GM12878 (cell line): ENCODE results near the gene UQCR11. TPM values are rescaled to one million over a fixed set of nuclear protein-coding genes. Genes with fewer than 3 reads are reported as not detected.

Experiments used
- ATAC-seq: fragments of 200-7000 bp; cut with Tn5 transposase; 3 replicates; pipeline ENCODE4 v1.9.1; 2020; ENCODE audit warnings: mild to moderate bottlenecking, moderate library complexity
- BruUV-seq: library from RNA; stranded (reverse); fragments of 400-500 nt; replicated peaks from 2 replicates; lab custom pipeline; 2021; lab: Mats Ljungman, UMichigan
- CTCF ChIA-PET: fragments of 300-600 bp; sonication (Branson Sonifier 250); formaldehyde crosslinking; extraction: SDS; loops from one replicate; lab custom pipeline; 2021; ENCODE audit warnings: inconsistent platforms; lab: Yijun Ruan, JAX
- POLR2A ChIA-PET: fragments of 350-600 bp; formaldehyde crosslinking; extraction: SDS; loops from one replicate; lab custom pipeline; 2021; ENCODE audit warnings: inconsistent platforms; lab: Charles Lee
- RAD21 ChIA-PET: fragments of 300-600 bp; sonication (Branson Sonifier 250); formaldehyde crosslinking; loops from one replicate; lab custom pipeline; 2023; ENCODE audit warnings: antibody characterized with exemption; ENCODE audit not compliant: unreplicated experiment; lab: Charles Lee
- SMC1A ChIA-PET: fragments of 300-600 bp; sonication (Branson Sonifier 250); formaldehyde crosslinking; loops from one replicate; lab custom pipeline; 2023; ENCODE audit not compliant: unreplicated experiment, uncharacterized antibody; lab: Charles Lee
- DNase-seq: peaks from one replicate; pipeline ENCODE4 v3.0.0-alpha.2; 2011; ENCODE audit warnings: low read depth, low spot score
- FAIRE-seq: peaks from 3 replicates; lab custom pipeline; 2011; peaks lifted over from hg19 to GRCh38; lab: Jason Lieb, UNC
- H2AFZ ChIP-seq: 2 replicates; pipeline ENCODE4 v1.6.0; 2011; ENCODE audit warnings: low read depth, low read length, control low read depth; ENCODE audit not compliant: control insufficient read depth
- H3K27ac ChIP-seq: 2 replicates; pipeline ENCODE4 v1.5.1; 2011; ENCODE audit warnings: control low read depth; ENCODE audit not compliant: control insufficient read depth, insufficient read depth
- H3K27me3 ChIP-seq, 2 experiments: replicated peaks in 1 of 2; 2 replicates each; pipeline versions ENCODE4 v1.6.0 to v1.6.1; 2011; ENCODE audit warnings: low read length in 1 of 2; ENCODE audit not compliant: control insufficient read depth in 2 of 2, insufficient read depth in 2 of 2
- H3K36me3 ChIP-seq, 2 experiments: 2 replicates each; pipeline ENCODE4 v1.5.1; 2011; ENCODE audit warnings: low read length in 1 of 2; ENCODE audit not compliant: control insufficient read depth in 2 of 2, insufficient read depth in 2 of 2
- H3K4me1 ChIP-seq: 2 replicates; pipeline ENCODE4 v1.6.1; 2011; ENCODE audit warnings: mild to moderate bottlenecking, low read length, moderate library complexity, mixed read lengths; ENCODE audit not compliant: control insufficient read depth, insufficient read depth
- H3K4me2 ChIP-seq: 2 replicates; pipeline ENCODE4 v1.6.0; 2011; ENCODE audit warnings: control low read depth; ENCODE audit not compliant: control insufficient read depth, insufficient read depth
- H3K4me3 ChIP-seq: fragments of 200-600 bp; sonication (generic); 2 replicates; pipeline ENCODE4 v1.5.1; 2016
- H3K79me2 ChIP-seq: 2 replicates; pipeline ENCODE4 v1.6.0; 2011; ENCODE audit warnings: low read length; ENCODE audit not compliant: control insufficient read depth, insufficient read depth
- H3K9ac ChIP-seq: 2 replicates; pipeline ENCODE4 v1.8.0; 2011; ENCODE audit warnings: low read length, control low read depth, mixed read lengths; ENCODE audit not compliant: control insufficient read depth, insufficient read depth
- H3K9me3 ChIP-seq: replicated peaks from 3 replicates; pipeline ENCODE4 v1.5.1; 2011; ENCODE audit warnings: mild to moderate bottlenecking, low read length; ENCODE audit not compliant: control insufficient read depth, insufficient read depth
- H4K20me1 ChIP-seq: 2 replicates; pipeline ENCODE4 v1.6.0; 2011; ENCODE audit not compliant: control insufficient read depth, insufficient read depth
- BCL11A ChIP-seq: IDR thresholded peaks from 2 replicates; pipeline ENCODE4 v1.6.1; 2011; ENCODE audit warnings: low read depth, low read length
- FOS ChIP-seq: IDR thresholded peaks from 3 replicates; pipeline ENCODE4 v1.6.1; 2011; ENCODE audit warnings: borderline replicate concordance; ENCODE audit not compliant: insufficient read length; ENCODE audit errors: extremely low read depth
- GABPA ChIP-seq: IDR thresholded peaks from 2 replicates; pipeline ENCODE4 v1.6.1; 2014; ENCODE audit warnings: antibody characterized with exemption, low read depth, mild to moderate bottlenecking, inconsistent platforms
- HDAC6 ChIP-seq: fragments of 200-600 bp; sonication (generic); IDR thresholded peaks from one replicate; pipeline ENCODE4 v1.8.0; 2017; ENCODE audit warnings: antibody characterized with exemption; ENCODE audit not compliant: unreplicated experiment
- NR2C2 ChIP-seq: IDR thresholded peaks from 2 replicates; pipeline ENCODE4 v1.6.1; 2011; ENCODE audit warnings: borderline replicate concordance, low read depth; ENCODE audit not compliant: control insufficient read depth, insufficient read length
- POLR2A ChIP-seq: IDR thresholded peaks from 2 replicates; pipeline ENCODE4 v1.6.1; 2011; ENCODE audit warnings: low read depth, mild to moderate bottlenecking, low read length
- ZNF384 ChIP-seq: IDR thresholded peaks from 2 replicates; pipeline ENCODE4 v1.6.1; 2012; ENCODE audit warnings: low read depth, mild to moderate bottlenecking, low read length, improper control_type of control experiment, borderline replicate concordance
- WGBS: methylation state at CpG from one replicate; pipeline ENCODE4 v1.1.6; 2016; ENCODE audit warnings: low lambda C conversion rate; ENCODE audit not compliant: insufficient replicate concordance, insufficient coverage; ENCODE audit errors: missing lambda C conversion rate; 5-methylcytosine and 5-hydroxymethylcytosine counted together
- in situ Hi-C: fragments of 300-500 bp; cut with MboI; formaldehyde crosslinking; loops from 9 replicates; pipeline ENCODE4 v1.14.3; 2018; ENCODE audit warnings: mixed read lengths
- intact Hi-C: fragments of 100-400 bp; cut with micrococcal nuclease; formaldehyde crosslinking; loops from one replicate; pipeline ENCODE4 v1.14.2; 2022; ENCODE audit not compliant: unreplicated experiment
- polyA plus RNA-seq, 11 experiments: library from polyadenylated mRNA; depleted of rRNA in 4 of 11; unstranded in 6 of 11; stranded (reverse) in 5 of 11; fragments of >200 nt; fragmentation: Nextera tagmentation in 4 of 11; fragmentation: Illumina TruSeq in 1 of 11; extraction: Ambion mirVana in 4 of 11; extraction: Trizol in 1 of 11; gene quantifications; 1 replicate in 1 of 11; 2 replicates in 10 of 11; pipeline versions ENCODE4 v1.2.1 to v1.2.3, GENCODE V29; 2011 to 2016; ENCODE audit warnings: inconsistent platforms in 2 of 11, missing spikeins in 2 of 11, low read depth in 1 of 11
- total RNA-seq, 4 experiments: library from RNA; depleted of rRNA in 3 of 4; stranded (reverse); fragments of >200 nt in 3 of 4; fragmentation: Illumina TruSeq in 1 of 4; extraction: Trizol in 1 of 4; gene quantifications; 2 replicates each; pipeline versions ENCODE4 v1.2.1 to v1.2.3, GENCODE V29; 2013 to 2021
- TF ChIP-seq, protein P1 (sequence below): IDR thresholded peaks from 2 replicates; pipeline ENCODE4 v1.6.1; 2012; ENCODE audit warnings: mild to moderate bottlenecking, low read depth, low read length

The UQCR11 gene
- total and polyA plus RNA-seq, 10 of the 15 experiments (the other 5 are each of a cell fraction or from before 2014, with no cell fraction given) = 28.6 to 586 (median 193) TPM

DNA sequence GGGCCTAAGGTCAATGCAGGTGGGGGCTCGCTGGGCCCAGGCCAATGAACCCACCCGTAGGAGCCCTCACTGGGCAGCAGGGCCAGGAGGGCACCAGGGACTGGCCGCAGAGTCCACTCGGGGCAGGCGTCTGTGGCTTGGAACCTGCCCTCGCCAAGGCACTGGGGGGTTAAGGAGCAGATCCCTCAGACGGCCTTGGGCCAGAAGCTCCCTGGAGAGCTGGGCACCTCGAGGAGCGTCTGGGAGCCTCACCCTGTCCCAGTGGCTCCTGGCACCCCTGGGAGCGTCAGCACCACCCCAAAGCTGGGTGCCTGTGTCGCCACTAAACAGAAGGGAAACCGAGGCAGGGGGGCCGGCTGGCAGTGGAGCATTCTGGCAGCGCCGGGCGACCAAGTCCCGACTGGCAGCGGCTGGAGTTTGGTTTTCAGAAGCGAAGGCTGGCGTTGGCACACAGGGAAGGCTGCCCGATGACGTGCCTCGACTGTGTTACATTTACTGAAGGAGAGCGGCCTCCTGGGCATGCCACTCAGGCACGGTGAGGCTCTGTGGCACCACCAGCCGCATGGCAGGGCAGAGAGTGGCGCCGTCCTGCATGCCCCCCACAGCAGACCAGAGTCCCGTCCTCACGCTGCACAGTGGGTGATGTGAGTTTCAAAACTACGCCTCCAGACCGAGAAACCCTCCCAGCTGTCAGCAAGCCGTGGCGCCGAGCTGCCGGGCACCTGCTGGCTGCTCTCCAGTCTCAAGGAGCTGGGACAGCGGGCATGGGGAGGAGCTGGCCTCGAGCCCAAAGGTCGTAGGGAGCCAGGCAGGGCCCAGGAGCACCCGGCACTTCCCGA is 28.0 kb downstream of the UQCR11 start:
- no peak overlapping the region for H2AFZ ChIP-seq
- intact Hi-C loops = no loop called here
- whole genome bisulfite sequencing = 91% methylated on average over 41 of the region's 41 CpGs
- H4K20me1 ChIP-seq = no peaks in the 10 kb centered on the region
- RAD21 ChIA-PET = no interaction called here
- TF ChIP-seq HDAC6 = no peak
- no peak for TF ChIP-seq GABPA
- FAIRE-seq (no peak), ATAC-seq (no peak), DNase-seq (no peak)
- in situ Hi-C loops = no loop called here
- H3K79me2 ChIP-seq = no peaks in the 10 kb centered on the region
- no peaks in the 10 kb centered on the region for H3K27me3 ChIP-seq
- no peak overlapping the region for H3K9ac ChIP-seq
- POLR2A ChIA-PET = no interaction called here
- H3K4me1 ChIP-seq = no peaks in the 10 kb centered on the region
- no peak overlapping the region for H3K4me3 ChIP-seq
- H3K4me2 ChIP-seq = no peak overlapping the region
- CTCF ChIA-PET = interaction anchor here (0.9 kb wide), 1 partner anchor 13 kb away, joined by 3 read pairs; no protein-coding TSS in a partner anchor
- peaks cover 4 to 11% of the 10 kb centered on the region in 2 experiments for H3K36me3 ChIP-seq
- SMC1A ChIA-PET = no interaction called here
- no TSS peak for BruUV-seq
- no peaks in the 10 kb centered on the region for H3K9me3 ChIP-seq
- H3K27ac ChIP-seq = no peak overlapping the region

DNA sequence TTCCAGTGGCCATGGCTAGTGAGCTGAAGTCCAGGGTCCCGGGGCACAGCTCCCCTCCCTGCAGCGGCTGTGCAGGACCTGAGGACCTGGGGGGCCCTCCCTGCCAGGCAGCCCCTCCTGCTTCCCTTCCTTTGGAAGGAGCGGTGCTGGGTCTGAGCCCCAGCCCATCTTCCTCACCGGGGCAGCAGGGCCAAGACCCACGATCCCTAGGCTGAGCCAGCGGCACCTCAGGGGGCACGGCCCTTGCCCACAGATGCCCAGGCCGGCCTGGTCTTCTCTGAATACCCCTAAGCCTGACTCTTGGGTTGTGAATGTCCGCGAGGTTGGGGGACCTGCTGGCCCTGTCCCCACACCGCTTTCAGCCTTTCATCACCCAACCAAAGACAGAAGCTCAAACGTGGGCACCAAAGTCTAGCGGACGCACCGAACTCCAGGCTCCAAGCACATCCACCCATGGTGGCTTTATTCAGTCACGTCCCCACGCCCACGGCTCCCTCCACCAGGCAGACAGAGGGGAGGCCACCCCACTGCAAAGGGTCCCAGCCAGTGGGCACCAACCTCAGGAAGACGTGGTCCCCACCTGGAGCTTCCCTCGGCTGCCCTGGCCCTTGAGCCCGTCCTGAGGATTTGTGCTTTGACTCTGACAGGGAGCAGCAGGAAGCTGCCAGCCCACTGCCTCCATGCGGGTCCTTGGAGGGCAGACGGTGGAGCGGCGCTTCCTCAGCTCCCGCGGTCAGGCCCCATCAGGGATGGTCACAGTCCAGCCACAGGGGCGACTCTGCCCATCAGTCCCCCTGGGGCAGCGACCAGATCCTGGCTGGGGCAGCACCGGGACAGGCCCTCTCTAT is 28.8 kb downstream of the UQCR11 start:
- Histone ChIP-seq H3K79me2 (no peaks in the 10 kb centered on the region), H3K4me1 (no peaks in the 10 kb centered on the region), H3K9ac (no peak overlapping the region), H3K4me2 (no peak overlapping the region), H3K27me3 (no peaks in the 10 kb centered on the region), H3K36me3 (peaks cover 0 to 10% of the 10 kb centered on the region in 2 experiments), H3K27ac (no peak overlapping the region), H2AFZ (no peak overlapping the region), H4K20me1 (no peaks in the 10 kb centered on the region), H3K9me3 (no peaks in the 10 kb centered on the region), H3K4me3 (no peak overlapping the region)
- no TSS peak for BruUV-seq
- TF ChIP-seq FOS = no peak
- TF ChIP-seq, protein P1, sequence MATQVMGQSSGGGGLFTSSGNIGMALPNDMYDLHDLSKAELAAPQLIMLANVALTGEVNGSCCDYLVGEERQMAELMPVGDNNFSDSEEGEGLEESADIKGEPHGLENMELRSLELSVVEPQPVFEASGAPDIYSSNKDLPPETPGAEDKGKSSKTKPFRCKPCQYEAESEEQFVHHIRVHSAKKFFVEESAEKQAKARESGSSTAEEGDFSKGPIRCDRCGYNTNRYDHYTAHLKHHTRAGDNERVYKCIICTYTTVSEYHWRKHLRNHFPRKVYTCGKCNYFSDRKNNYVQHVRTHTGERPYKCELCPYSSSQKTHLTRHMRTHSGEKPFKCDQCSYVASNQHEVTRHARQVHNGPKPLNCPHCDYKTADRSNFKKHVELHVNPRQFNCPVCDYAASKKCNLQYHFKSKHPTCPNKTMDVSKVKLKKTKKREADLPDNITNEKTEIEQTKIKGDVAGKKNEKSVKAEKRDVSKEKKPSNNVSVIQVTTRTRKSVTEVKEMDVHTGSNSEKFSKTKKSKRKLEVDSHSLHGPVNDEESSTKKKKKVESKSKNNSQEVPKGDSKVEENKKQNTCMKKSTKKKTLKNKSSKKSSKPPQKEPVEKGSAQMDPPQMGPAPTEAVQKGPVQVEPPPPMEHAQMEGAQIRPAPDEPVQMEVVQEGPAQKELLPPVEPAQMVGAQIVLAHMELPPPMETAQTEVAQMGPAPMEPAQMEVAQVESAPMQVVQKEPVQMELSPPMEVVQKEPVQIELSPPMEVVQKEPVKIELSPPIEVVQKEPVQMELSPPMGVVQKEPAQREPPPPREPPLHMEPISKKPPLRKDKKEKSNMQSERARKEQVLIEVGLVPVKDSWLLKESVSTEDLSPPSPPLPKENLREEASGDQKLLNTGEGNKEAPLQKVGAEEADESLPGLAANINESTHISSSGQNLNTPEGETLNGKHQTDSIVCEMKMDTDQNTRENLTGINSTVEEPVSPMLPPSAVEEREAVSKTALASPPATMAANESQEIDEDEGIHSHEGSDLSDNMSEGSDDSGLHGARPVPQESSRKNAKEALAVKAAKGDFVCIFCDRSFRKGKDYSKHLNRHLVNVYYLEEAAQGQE = no peak
- TF ChIP-seq BCL11A = no peak
- TF ChIP-seq POLR2A = peak; percentile 31; the same call in 1 of the 2 replicates
- no peak for TF ChIP-seq ZNF384
- no peak for TF ChIP-seq NR2C2
- ChIA-PET SMC1A (no interaction called here), POLR2A (no interaction called here), CTCF (interaction anchor here (0.6 kb wide), 1 partner anchor 90 kb away, joined by 3 read pairs; no protein-coding TSS in a partner anchor), RAD21 (no interaction called here)
- DNase-seq (no peak), FAIRE-seq (no peak), ATAC-seq (no peak)
- 85% methylated on average over 29 of the region's 30 CpGs for WGBS
- in situ Hi-C loops (no loop called here), intact Hi-C loops (no loop called here)
